Activated CD4-positive, alpha-beta T cell treated with anti-CD3 and anti-CD28 coated beads for 4 hours (primary cell): ENCODE measurements around the gene CYP27A1.
A peak's percentile ranks its signal among the peaks of the same experiment; 100 is the strongest.
"Not testable (repeated sequence)": the region's sequence is repeated elsewhere in the genome, so short reads cannot be mapped to it uniquely, and the experiment has no call there.

Experiments
- DNase-seq, 2 donors: peaks; one replicate each; pipeline ENCODE4 v3.0.0-alpha.2; 2020

The CYP27A1 gene

DNA sequence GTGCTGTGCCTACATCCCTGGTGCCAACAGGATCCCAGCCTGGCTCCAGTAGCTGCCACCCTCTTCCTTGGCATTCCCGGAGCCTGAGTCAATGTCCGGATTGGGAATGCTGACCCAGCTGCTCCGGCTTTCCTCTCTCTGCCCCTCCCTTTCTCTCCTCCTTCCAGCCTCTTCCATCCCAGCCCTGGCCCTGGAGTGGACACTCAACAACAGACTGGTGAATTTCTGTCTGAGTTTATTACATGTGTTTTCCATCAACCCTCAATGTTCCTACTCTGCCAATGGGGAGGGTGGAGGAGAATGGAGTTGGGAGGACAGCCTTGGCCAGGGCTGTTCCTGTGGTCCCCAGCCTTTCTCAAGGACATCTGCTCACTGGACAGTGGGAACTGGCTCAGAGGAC lies 50.6 kb downstream of the CYP27A1 start:
- DNase-seq, result no peak

DNA sequence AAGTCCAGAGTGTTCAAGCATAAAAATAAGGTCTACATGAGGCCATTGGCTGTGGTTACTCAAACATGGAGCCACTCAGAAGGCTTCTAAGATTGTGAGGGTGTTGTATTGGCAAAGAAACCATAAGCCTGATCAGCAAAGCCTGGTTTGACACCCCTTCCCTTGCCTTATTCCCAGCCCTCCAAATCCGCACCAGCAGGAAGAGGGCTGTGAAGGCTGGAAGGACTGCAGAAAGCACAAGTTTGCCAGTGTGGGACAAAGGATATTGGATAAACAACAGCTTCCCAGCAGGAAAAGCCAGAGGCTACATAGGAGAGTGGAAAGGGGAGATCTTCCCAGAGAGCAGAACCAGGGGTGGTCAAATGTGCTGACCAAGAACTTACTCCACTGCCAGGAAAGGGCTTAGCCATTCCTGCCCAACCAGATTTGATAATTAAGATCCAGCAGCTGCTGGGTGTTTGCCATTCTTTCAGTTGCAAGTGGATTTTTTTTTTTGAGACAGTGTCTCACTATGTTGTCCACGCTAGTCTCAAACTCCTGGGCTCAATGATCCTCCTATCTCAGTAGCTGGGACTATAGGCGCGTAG lies 51.2 kb downstream of the CYP27A1 start:
- DNase-seq, result no peak

DNA sequence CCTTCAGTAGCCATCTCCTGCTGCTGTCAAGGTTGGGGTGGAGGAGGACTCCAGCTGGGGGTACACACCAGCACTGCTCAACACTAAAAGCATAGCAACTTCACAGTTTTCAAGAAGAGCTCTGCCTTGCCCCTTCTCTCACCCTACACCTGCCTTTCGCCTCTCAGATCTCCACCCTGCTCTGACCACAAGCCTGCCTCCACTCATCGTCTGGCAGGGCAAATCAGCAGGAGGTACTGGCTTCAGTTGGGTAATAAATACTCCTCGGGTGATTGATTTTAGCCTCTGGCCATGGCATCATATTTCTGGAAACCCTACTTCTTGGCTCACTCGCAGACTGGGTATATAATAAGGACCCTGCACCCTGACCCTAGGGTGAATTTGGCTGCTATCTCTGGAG lies 52.7 kb downstream of the CYP27A1 start:
- no peak for DNase-seq

- DNase-seq, result no peak
These were observed 55.5 kb downstream of the CYP27A1 start for GRCh38 chr2:218837495-218837894.

DNA sequence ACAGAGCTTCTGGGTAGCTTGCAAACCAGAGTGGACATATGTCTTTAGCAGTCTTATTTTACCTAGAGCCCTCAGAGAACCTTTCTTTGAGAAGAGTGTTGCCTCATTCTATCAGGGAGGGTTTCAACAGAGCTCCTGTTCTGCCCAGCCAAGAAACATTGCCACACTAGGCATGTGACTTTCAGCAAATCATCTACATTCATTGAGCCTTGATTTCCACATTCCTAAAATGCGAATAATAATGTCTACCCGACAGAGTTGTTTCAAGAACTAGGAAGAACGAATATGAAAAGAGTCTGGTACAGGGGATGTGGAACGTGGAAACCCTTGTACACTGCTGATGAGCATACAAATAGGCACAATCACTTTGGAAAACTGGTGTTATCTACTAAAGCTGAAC lies 57.5 kb downstream of the CYP27A1 start:
- DNase-seq, result no peak

DNA sequence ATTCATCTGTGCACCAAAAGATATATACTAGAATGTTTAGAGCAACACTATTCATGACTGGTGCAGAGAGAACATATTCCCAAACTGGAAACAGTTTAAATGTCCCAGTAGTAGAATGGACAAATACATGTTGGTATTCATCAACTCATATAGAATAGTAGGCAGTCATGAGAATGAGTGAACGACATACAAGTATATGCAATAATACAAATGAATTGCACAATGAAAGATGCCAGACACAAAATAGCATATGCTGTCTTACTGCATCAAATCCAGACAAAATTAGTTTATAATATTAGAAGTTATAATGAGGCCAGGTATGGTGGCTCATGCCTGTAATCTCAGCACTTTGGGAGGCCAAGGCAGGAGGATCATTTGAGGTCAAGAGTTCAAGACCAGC lies 57.9 kb downstream of the CYP27A1 start:
- no peak for DNase-seq

GRCh38 chr2:218844334-218844733 lies 62.4 kb downstream of the CYP27A1 start:
- not testable (repeated sequence) for DNase-seq

- not testable (repeated sequence) for DNase-seq
These were observed 65.0 kb downstream of the CYP27A1 start for GRCh38 chr2:218846963-218847362.

GRCh38 chr2:218849721-218850120 lies 67.8 kb downstream of the CYP27A1 start:
- no peak for DNase-seq

- DNase-seq, result no peak
These were observed 68.8 kb downstream of the CYP27A1 start for GRCh38 chr2:218850796-218851195.

GRCh38 chr2:218851286-218851685 lies 69.3 kb downstream of the CYP27A1 start:
- DNase-seq, result no peak

DNA sequence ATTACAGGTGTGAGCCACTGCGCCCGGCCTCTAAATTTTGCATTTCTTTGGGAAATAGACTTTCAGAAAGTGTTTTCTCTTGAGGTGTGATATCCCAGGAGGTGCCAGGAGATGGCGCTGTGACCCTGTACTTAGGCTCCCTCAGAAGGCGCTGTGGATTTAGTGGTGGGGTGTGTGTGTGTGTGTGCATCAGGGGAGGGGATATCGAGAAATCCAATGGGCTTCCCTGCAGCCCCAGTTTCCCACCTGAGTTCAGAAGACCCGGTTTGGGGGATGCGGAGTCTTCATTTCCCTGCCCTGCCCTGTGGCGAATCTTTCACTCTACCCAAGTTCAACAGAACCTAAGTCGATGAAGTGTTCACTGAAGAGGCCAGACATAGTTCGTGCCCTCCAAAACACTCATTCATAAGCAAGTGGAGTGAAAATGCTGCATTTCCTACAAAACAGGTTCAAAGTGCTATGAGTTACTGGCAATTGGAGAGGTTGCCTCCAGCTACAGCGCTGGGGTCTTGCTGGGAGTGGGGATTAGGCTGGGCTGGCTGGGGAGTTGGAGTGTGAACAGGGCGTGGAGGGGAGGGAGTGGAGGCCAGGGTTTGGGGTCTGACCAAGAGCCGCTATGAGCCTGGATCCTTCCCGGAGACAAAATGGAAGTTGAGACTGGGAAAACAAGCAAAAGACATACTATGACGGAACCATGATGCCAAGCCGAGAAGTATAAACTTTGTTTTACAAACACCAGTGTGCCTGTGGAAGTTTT lies 71.1 kb downstream of the CYP27A1 start:
- DNase-seq, result peak; percentile 62 to 66

DNA sequence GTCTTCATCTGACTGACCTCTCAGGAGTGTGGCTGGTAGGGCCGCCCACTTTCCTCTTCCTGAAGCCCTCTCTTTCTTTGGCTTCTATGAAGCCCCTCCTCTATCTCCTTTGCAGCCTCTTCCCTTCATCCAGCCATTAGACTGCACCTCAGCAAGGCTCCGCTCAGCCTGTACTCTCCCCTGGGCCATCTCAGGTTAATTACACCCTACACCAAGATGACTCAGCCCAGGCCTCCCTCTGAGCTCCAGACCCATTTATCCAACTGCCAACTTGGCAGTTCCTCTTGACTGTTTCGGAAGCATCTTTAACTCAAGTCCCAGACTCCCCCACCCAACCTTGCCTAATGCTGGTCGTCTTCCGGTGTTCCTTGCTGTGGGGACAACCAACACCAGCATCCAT lies 71.8 kb downstream of the CYP27A1 start:
- DNase-seq, result no peak

DNA sequence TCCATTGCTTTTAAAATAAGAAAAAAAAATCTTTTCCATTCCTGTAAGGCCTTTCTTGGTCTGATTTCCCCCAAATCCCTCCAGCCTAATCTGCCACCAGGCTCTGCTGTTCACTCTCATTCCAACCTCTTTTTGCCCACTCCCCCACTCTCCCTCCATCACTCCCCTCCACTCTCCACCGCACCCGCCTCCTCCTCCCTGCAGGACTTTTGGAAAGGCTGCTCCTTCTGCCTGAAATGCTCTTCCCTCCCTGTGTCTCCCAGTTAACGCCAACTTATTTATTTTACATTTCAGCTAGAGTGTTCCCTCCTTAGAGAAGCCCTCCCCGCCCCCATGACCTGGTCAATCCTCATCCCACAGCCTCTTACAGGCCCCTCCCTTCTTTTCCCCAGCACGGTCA lies 72.9 kb downstream of the CYP27A1 start:
- DNase-seq, result no peak

- no peak for DNase-seq
These were observed 73.6 kb downstream of the CYP27A1 start for GRCh38 chr2:218855305-218856166.

DNA sequence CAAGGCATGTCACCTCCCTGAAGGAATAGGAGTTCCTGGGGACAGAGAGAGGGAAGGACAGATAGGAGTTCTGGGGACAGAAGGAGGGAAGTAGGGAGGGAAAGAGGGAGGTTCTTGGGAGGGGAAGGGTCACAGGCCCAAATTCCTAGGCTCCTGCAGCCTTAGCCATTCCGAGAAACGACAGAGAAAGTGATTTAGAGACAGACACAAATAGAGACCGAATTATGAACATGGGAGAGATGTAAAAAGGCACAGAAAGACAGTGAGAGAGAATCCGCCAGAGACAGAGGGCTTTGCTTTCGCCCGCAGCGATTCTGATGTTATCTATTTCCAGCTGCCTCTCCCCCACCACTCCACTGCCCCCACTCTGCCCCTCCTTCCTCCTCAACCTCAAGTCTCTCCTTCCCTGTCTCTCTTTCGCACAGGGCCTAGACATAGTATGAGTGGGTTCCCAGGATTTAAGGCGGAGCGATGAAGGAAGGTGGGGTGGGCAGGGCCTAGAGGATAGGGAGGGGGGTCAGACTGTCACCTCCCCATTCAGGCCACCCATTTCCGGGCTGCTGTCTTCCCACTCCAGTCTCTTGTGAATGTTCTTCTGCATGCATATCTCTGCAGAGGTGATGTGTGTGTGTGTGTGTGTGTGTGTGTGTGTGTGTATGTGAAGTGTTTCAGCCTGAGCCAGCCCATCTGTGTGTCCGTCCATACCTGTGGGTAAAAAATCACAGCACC lies 74.4 kb downstream of the CYP27A1 start:
- no peak for DNase-seq

DNA sequence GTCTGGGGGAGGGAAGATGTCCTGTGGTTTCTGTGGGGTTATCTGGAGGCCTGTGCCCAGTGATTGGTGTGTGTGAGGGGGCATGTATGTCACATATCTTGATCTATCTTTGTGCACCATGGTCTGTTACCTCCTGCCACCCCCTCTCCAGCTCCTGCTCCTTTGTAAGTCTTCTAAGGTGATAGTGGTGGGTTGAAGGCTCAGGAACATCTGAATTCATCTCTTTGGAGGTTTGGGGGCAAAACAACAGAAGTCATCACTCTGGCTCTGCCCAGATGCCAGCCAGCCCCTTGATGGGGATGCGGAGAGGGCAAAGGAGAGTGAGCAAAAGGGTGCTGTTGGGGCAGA lies 74.9 kb downstream of the CYP27A1 start:
- DNase-seq, result no peak

GRCh38 chr2:218857371-218858137 lies 75.6 kb downstream of the CYP27A1 start:
- DNase-seq, result no peak

DNA sequence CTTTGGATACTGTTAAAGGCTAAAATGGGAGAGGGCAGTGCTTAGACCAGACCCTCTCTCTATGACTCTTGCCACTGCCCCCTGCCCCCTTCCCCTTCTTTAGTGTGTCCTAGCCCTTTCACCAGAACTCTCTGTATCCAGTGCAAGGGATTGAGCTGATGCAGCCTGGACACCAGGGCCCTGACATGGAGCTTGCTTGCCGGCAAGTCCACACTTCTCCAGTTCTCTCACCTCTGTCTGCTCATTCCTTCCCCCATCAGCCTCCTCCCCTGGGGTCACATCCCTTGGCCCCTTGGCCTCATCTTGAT lies 76.1 kb downstream of the CYP27A1 start:
- no peak for DNase-seq

DNA sequence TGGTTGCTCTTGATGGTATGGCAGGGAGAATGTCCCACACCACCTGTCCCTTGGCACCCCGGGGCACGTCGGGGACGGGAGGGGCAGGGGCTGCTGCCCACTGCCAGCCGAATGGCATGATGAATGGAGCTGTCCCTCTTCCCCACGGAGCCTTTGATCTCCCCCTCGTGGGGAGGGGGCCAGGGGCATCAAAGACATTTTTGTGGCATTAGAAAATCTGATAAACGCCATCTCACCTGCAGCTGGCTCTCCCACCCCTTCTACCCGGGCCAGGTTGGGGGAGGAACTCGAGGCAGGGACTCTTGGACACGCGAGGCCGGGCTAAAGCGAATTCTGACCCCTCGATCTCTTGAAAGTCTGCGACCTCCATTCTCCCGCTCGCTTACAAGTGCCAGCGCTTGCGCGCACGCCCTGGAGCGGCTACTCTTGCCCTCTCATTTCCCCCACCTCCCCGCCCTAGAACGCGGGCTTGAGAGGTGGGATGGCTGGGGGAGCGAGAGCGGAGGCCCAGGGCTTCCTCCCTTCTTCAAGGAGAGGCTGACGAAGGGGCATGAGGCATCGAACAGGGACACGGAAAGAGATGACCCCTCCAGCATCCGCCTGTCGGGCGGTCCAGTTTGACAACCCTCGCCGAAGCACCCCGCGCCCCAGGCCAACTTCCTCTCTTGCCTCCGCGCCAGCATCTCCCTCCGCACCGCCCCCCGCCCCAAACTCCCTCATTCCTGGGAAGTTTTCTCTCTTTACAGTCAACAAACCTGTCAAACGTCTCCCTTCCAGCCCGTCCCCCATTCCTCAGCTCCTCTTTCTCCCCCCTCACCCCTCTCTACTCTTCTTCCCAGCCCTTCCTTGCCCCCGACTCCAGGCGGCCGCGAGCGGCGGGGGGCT lies 77.0 kb downstream of the CYP27A1 start:
- no peak for DNase-seq

DNA sequence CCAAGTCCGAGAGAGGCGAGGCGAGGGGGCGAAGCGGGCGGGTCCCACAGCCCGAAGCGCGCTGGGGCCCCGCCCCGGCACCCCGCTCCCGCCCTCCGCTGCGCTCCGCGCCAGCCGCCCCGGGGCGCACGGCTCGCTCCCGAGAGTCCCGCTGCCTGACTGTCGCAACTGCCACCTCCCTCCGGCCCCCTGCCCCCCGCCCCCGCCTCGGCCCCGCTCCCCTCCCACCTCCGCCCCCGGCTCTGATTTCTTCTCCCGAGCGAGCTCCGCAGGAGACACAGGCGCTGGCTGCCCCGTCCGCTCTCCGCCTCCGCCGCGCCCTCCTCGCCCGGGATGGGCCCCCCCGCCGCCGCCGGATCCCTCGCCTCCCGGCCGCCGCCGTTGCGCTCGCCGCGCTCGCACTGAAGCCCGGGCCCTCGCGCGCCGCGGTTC lies 77.6 kb downstream of the CYP27A1 start, which contains the start of gene WNT6:
TSS of gene WNT6 (plus strand) at position 250 of the 432 bp plus-strand sequence. CDS start 233 bp downstream, outside the sequence.
- DNase-seq, result no peak
